ENCODE measurements around the gene C1orf94. TPM values are rescaled to one million over a fixed set of nuclear protein-coding genes. Genes with fewer than 3 reads are reported as not detected.

Gene C1orf94
- total and polyA plus RNA-seq, 2 experiments from 2014 or later: 4.3 to 5.3 TPM

DNA sequence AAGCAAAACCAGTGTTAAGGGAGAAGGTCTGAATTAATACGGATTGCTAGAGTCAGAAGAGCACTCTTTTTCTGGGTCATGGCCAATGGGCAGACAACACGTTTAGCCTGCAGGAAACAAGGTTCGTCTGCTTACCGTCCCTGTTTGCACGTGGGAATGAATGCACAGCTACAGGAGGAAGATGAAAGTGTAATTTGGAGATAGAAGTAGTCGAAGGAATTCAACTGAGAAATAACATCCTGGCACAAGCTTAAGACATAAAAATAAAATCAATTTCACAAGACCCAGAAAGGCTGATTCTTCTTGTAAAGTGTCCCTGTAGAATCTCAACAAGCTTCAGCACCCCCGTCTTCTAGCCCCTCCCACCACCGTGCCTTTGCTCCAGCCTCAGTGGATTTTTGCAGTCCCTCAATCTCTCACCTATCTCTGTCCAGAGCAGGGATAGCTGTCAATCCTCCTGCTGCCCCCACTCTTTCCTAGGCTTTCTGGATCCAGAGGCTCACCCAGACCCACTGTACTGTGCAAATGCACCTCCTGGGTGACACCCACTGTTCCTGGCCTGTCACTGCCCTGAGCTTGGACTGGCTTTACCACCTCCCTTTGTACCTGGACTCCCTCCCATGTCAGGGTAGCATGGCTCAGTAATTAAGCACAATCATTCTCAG lies 60.6 kb downstream of the C1orf94 start (continued):
- TF ChIP-seq, protein P1, sequence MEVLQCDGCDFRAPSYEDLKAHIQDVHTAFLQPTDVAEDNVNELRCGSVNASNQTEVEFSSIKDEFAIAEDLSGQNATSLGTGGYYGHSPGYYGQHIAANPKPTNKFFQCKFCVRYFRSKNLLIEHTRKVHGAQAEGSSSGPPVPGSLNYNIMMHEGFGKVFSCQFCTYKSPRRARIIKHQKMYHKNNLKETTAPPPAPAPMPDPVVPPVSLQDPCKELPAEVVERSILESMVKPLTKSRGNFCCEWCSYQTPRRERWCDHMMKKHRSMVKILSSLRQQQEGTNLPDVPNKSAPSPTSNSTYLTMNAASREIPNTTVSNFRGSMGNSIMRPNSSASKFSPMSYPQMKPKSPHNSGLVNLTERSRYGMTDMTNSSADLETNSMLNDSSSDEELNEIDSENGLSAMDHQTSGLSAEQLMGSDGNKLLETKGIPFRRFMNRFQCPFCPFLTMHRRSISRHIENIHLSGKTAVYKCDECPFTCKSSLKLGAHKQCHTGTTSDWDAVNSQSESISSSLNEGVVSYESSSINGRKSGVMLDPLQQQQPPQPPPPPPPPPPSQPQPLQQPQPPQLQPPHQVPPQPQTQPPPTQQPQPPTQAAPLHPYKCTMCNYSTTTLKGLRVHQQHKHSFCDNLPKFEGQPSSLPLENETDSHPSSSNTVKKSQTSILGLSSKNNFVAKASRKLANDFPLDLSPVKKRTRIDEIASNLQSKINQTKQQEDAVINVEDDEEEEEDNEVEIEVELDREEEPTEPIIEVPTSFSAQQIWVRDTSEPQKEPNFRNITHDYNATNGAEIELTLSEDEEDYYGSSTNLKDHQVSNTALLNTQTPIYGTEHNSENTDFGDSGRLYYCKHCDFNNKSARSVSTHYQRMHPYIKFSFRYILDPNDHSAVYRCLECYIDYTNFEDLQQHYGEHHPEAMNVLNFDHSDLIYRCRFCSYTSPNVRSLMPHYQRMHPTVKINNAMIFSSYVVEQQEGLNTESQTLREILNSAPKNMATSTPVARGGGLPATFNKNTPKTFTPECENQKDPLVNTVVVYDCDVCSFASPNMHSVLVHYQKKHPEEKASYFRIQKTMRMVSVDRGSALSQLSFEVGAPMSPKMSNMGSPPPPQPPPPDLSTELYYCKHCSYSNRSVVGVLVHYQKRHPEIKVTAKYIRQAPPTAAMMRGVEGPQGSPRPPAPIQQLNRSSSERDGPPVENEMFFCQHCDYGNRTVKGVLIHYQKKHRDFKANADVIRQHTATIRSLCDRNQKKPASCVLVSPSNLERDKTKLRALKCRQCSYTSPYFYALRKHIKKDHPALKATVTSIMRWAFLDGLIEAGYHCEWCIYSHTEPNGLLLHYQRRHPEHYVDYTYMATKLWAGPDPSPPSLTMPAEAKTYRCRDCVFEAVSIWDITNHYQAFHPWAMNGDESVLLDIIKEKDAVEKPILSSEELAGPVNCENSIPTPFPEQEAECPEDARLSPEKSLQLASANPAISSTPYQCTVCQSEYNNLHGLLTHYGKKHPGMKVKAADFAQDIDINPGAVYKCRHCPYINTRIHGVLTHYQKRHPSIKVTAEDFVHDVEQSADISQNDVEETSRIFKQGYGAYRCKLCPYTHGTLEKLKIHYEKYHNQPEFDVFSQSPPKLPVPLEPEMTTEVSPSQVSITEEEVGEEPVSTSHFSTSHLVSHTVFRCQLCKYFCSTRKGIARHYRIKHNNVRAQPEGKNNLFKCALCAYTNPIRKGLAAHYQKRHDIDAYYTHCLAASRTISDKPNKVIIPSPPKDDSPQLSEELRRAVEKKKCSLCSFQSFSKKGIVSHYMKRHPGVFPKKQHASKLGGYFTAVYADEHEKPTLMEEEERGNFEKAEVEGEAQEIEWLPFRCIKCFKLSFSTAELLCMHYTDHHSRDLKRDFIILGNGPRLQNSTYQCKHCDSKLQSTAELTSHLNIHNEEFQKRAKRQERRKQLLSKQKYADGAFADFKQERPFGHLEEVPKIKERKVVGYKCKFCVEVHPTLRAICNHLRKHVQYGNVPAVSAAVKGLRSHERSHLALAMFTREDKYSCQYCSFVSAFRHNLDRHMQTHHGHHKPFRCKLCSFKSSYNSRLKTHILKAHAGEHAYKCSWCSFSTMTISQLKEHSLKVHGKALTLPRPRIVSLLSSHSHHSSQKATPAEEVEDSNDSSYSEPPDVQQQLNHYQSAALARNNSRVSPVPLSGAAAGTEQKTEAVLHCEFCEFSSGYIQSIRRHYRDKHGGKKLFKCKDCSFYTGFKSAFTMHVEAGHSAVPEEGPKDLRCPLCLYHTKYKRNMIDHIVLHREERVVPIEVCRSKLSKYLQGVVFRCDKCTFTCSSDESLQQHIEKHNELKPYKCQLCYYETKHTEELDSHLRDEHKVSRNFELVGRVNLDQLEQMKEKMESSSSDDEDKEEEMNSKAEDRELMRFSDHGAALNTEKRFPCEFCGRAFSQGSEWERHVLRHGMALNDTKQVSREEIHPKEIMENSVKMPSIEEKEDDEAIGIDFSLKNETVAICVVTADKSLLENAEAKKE (CRISPR knock-in tag; IDR thresholded peaks at IDR 0.05): no peak
- TF ChIP-seq JUNB (IDR thresholded peaks at IDR 0.05; ENCODE audit: unreplicated experiment): no peak
- TF ChIP-seq, protein P2, sequence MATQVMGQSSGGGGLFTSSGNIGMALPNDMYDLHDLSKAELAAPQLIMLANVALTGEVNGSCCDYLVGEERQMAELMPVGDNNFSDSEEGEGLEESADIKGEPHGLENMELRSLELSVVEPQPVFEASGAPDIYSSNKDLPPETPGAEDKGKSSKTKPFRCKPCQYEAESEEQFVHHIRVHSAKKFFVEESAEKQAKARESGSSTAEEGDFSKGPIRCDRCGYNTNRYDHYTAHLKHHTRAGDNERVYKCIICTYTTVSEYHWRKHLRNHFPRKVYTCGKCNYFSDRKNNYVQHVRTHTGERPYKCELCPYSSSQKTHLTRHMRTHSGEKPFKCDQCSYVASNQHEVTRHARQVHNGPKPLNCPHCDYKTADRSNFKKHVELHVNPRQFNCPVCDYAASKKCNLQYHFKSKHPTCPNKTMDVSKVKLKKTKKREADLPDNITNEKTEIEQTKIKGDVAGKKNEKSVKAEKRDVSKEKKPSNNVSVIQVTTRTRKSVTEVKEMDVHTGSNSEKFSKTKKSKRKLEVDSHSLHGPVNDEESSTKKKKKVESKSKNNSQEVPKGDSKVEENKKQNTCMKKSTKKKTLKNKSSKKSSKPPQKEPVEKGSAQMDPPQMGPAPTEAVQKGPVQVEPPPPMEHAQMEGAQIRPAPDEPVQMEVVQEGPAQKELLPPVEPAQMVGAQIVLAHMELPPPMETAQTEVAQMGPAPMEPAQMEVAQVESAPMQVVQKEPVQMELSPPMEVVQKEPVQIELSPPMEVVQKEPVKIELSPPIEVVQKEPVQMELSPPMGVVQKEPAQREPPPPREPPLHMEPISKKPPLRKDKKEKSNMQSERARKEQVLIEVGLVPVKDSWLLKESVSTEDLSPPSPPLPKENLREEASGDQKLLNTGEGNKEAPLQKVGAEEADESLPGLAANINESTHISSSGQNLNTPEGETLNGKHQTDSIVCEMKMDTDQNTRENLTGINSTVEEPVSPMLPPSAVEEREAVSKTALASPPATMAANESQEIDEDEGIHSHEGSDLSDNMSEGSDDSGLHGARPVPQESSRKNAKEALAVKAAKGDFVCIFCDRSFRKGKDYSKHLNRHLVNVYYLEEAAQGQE (IDR thresholded peaks at IDR 0.05; ENCODE audit: unreplicated experiment): no peak
- TF ChIP-seq ZNF331 (CRISPR knock-in tag; IDR thresholded peaks at IDR 0.05; ENCODE audit: low read depth): no peak
- no peak for TF ChIP-seq EZH2phosphoT487 (IDR thresholded peaks at IDR 0.05; ENCODE audit: unreplicated experiment)

Measured in GM23338 (cell line).